Measurements from ENCODE around the gene SPP2. TPM values are rescaled to one million over a fixed set of nuclear protein-coding genes. Genes with fewer than 3 reads are reported as not detected.

The SPP2 gene
- total RNA-seq, 4 donors from 2014 or later: not detected

- H3K27me3 ChIP-seq: no peaks in the 10 kb centered on the region
- TF ChIP-seq CTCF (IDR thresholded peaks at IDR 0.05): no peak
- H3K4me1 ChIP-seq: peaks cover 13% of the 10 kb centered on the region
- DNase-seq (ENCODE audit: low spot score in 2 of 2): no peak
- H3K9me3 ChIP-seq: no peaks in the 10 kb centered on the region
- H3K4me3 ChIP-seq: no peak overlapping the region
- WGBS: 13% methylated on average over 5 of the region's 5 CpGs
- H3K27ac ChIP-seq: peak overlapping the region; percentile 39
- H3K36me3 ChIP-seq: no peaks in the 10 kb centered on the region
Measured at GRCh38 chr2:234091432-234091879, 41.0 kb downstream of the SPP2 start.

- no peaks in the 10 kb centered on the region for H3K27me3 ChIP-seq
- H3K27ac ChIP-seq: peak overlapping the region; percentile 39
- H3K4me1 ChIP-seq: peaks cover 13% of the 10 kb centered on the region
- no peaks in the 10 kb centered on the region for H3K36me3 ChIP-seq
- no peaks in the 10 kb centered on the region for H3K9me3 ChIP-seq
- WGBS: 16% methylated on average over 7 of the region's 7 CpGs
- TF ChIP-seq POLR2A (IDR thresholded peaks at IDR 0.05) (no peak), CTCF (IDR thresholded peaks at IDR 0.05) (no peak), POLR2AphosphoS5 (IDR thresholded peaks at IDR 0.05) (no peak)
- H3K4me3 ChIP-seq: no peak overlapping the region
- no peak for DNase-seq (ENCODE audit: low spot score in 2 of 2)
Measured at GRCh38 chr2:234091883-234092282, 41.4 kb downstream of the SPP2 start.

DNA sequence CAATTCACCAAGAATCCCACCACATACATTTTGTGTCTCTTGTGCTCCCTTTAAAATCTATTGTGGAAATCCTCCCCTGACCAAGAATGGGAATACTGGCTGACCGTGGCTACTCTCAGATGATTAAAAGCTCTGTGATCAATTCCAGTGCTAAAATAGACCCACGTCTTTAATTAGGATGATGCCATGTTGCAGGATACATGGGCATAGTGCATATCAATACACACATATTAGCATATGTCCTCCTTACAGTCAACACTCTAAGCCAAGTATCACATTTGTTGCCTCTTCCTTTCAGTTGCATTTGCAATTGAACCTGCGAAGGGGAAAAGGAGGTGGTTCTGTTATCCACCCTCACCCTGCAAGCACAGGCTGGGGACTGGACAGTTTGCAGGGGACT, 41.8 kb downstream of the SPP2 start:
- no peak for DNase-seq (ENCODE audit: low spot score in 2 of 2)
- peaks cover 13% of the 10 kb centered on the region for H3K4me1 ChIP-seq
- no peak overlapping the region for H3K27ac ChIP-seq
- H3K36me3 ChIP-seq: no peaks in the 10 kb centered on the region
- 69% methylated on average over 3 of the region's 3 CpGs for WGBS
- no peak overlapping the region for H3K4me3 ChIP-seq
- H3K9me3 ChIP-seq: no peaks in the 10 kb centered on the region
- H3K27me3 ChIP-seq: no peaks in the 10 kb centered on the region
- no peak for TF ChIP-seq POLR2A (IDR thresholded peaks at IDR 0.05)
- TF ChIP-seq EP300 (IDR thresholded peaks at IDR 0.05): no peak
- no peak for TF ChIP-seq POLR2AphosphoS5 (IDR thresholded peaks at IDR 0.05)
- TF ChIP-seq CTCF (IDR thresholded peaks at IDR 0.05): no peak

GRCh38 chr2:234095301-234095700, 44.8 kb downstream of the SPP2 start:
- Histone ChIP-seq H3K27me3 (no peaks in the 10 kb centered on the region), H3K27ac (no peak overlapping the region), H3K4me3 (no peak overlapping the region), H3K9me3 (no peaks in the 10 kb centered on the region), H3K4me1 (peaks cover 13% of the 10 kb centered on the region), H3K36me3 (no peaks in the 10 kb centered on the region)
- no peak for TF ChIP-seq EP300 (IDR thresholded peaks at IDR 0.05)
- no peak for TF ChIP-seq CTCF (IDR thresholded peaks at IDR 0.05)
- TF ChIP-seq POLR2AphosphoS5 (IDR thresholded peaks at IDR 0.05): no peak
- no peak for TF ChIP-seq POLR2A (IDR thresholded peaks at IDR 0.05)
- DNase-seq (ENCODE audit: low spot score in 2 of 2): no peak
- WGBS: 71% methylated on average over 5 of the region's 5 CpGs

GRCh38 chr2:234096164-234096563, 45.7 kb downstream of the SPP2 start:
- no peaks in the 10 kb centered on the region for H3K9me3 ChIP-seq
- H3K36me3 ChIP-seq: no peaks in the 10 kb centered on the region
- no peaks in the 10 kb centered on the region for H3K27me3 ChIP-seq
- no peak overlapping the region for H3K27ac ChIP-seq
- 96% methylated on average over 52 of the region's 52 CpGs for WGBS
- no peak for TF ChIP-seq POLR2A (IDR thresholded peaks at IDR 0.05)
- TF ChIP-seq POLR2AphosphoS5 (IDR thresholded peaks at IDR 0.05): no peak
- TF ChIP-seq CTCF (IDR thresholded peaks at IDR 0.05): no peak
- TF ChIP-seq EP300 (IDR thresholded peaks at IDR 0.05): no peak
- DNase-seq (ENCODE audit: low spot score in 2 of 2): no peak
- no peak overlapping the region for H3K4me3 ChIP-seq
- peaks cover 13% of the 10 kb centered on the region for H3K4me1 ChIP-seq

Measured in suprapubic skin (tissue), 4 donors.